ENCODE results near the gene KRT33B.

Gene KRT33B

DNA sequence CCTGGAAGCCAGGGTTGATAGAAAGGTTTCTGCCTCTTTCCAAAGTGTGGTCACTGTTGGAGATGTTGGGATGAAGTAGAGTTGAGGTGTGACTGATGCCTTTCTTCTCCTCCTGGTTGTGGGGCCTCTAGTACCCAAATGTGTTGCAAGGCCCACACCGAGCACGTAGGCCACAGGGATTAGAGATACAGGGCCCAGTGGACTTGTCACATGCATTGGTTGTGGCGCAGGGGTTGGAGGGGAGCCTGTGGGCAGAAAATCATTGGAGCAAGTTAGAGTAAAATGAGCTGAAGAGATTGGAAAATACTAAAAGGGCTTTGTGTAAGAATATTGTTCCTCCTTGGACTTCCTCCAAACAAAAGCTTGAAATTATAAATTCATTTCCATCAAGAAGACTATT, 23.6 kb downstream of the KRT33B start:
- DNase-seq = no peak

DNA sequence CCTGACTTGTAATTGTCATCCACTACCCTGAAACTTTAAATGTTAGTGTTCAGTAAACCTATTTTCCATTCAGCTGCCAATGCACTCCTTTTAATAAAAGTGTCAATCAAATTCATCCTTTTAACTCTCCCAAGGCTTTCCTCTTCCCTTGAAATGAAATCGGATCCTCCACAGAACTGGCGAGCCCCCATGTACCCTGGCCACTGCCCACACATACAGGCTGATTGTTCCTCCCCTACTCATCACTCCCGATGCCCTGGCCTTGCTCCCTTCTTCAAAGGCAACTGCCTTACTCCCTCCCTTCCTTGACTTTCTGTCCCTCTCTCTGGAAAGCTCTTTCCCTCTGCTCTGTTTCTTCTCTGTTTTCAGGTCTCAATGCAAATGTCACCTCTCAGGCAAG, 26.6 kb downstream of the KRT33B start:
- DNase-seq = no peak

DNA sequence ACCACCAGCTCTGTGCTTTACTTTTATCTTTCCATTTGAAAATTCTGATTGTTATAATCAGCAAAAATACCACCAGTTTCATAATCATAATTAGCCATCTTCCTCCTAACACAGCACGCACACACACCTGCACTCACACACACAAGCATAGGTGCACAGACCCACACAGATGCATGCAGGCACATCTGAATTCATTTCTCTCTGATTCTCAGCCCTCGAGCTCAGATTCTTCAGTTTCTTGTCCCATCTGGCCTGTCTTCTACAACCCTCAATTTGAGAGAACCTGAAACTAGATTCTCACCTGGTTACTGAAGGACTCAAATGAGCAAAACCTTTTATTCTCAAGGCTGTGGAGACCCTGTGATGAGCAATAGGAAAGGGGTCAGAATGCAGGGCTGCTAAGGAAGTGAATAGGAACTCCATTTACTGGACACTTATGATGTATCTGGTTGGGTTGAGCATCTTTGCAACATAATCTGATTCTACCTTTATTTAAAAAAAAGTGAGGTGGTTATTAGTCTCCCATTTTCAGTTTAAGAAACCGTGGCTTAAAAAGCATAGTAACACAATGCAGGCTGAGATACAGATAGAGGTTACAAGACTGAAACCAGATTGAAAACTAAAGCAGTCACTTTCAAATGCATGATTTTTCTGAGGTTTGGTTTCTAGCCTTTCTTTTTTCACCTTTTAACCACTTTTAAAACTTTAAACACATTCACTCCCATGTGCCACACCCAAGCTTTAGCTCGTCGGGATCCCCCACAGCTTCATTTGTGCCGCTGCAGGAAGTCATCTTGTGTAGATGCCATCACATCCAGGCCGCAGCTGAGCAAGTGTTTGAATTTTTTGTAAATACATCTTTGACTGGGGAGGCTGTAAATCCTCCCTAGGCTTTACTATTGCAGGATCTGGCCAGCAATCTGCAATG, 28.4 kb downstream of the KRT33B start:
- no peak for DNase-seq

DNA sequence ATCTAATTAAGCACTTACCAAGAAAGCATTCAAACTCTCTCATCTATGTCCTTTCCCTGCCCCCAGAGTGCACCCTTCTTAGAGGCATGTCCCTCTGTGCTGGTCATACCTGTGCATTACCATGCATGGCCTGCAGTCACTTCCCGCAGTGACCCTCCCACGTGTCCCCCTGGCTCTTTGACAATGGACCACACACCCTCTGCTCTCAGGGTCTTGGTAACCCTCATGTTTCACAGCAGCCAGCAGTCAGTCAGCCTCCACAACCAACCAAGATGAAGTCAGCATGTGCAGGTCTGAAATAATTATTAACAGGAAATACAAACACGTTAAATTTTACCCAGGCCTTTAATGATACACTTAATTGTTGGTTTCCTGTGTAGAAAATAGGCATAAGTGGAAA, 29.1 kb downstream of the KRT33B start:
- no peak for DNase-seq

DNA sequence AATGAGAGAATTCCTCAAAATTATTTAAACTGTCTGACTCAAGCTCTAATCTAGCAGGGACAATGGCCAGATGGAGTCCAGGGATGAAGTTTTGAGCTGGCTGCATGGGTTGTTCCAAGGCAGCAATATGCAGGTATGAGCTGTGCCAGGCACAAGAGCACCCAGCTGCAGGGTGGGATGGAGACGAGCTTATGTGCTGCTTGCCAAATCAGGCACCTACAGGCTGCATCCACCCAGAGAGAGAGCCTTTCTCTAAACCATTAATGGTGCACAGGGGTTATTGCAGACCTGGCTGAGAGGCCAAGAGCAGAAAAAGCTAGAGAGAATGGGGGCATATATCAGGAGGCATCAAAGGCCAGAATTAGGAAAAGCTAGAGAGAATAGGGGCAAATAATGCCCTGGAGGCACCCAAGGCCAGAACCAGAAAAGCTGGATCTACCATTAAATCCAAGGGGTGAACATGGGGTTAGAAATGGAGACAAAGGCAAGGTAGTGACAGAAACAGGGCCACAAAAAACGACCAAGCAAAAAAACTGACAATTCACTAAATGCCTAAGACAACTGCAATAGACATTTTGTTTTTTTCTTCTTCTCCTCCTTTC, 29.9 kb downstream of the KRT33B start:
- no peak for DNase-seq

DNA sequence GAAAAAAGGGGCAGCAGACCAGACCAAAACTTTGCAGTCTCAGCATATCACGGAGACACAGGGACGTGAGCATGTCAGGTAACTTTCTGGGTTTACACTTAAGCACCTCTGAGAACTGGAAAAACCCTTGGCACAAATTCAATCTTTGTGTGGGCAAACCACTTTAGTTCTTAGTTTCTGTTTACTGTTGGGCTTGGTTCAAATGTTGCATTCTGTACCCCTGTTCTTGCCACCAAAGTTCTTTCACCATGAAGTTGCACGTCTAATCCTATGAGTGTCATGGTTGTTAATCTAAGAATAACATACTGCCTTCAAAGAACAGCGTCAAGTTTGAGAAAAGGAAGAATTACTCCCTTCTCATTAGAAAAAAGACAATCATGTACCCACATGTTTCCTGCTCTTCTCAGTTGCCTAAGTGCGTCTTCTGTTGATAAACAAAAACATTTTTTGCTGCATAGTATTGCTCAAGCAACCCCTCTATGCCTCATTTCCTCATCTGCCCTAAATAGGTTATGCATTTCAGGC, 30.6 kb downstream of the KRT33B start:
- no peak for DNase-seq

DNA sequence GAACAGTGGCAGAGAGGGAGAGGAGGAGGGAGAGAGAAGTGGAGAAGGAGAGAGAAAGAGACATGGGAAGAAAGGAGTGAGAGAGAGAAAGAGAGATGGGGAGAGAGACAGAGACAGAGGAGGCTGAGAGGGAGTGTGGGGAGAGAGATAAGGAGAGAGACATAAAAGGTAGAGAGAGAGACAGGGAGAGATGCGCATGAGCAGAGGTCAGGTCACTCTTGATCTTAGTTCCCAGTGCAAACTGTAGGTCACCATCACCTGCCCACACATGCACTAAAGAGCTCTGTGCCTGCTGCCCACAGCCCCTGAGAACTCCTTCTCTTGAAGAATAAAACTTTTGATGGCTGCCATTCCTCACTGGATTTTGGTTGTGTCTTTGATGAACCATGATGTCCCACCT, 33.9 kb downstream of the KRT33B start:
- no peak for DNase-seq

DNA sequence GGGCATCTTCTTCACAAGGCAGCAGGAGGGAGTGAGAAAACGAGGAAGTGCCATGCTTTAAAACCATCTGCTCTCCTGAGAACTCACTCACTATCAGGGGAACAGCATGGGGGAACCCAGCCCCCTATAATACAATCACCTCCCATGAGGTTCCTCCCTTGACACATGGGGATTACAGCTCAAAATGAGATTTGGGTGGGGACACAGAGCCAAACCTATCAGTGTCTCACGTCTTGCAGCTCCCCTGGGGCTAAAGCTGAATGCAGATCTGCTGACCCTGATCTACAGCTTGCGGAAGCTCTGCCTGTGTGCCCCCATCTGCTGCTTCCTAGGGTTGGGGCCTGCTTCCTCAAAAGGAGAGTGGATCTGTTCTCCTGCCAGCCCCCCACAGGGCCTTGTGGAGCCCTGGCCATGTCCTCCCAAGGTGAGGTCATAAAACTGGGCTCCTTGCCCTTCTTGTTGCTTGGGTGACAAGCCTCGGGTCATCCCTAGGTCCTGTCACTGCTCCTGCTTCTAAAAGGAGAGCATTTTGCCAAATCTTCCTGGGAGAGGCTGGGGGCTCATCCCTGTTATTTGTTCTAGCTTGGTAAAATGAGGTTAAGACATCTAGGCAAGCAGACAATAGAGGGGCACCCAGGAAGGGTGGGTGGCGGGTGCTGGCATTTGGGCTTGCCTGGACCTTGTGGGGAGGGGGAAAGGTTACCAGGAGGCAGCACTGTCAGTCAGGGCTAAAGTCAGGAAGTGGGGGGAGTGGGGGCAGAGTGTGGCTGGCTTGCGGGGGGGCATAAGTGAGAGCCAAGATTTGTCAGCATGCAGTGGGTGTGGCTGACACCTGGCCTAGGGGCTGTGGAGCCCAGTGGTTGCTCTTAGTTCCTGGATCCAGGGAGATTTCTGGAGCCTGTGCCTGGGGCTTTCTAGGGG, 35.0 kb downstream of the KRT33B start:
- DNase-seq = no peak

DNA sequence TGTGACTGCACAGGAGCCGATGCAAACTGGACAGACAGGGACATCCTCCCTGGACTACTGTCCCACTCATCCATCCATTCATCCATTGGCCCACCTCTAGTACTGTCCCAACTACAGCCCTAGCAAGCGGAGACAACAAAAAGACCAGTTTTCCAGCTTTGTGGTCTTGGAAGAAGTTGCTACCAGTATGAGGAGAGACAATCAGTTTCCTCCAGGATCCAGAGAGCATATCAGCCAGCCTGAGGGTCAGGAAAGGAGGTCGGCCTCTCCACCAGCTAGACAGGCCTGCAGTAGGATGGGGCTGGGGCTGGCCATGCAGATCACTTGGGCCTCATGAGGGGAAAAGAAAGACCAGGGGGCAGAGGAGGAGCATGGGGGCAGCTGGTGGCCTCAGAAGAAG, 35.8 kb downstream of the KRT33B start:
- DNase-seq = no peak

DNA sequence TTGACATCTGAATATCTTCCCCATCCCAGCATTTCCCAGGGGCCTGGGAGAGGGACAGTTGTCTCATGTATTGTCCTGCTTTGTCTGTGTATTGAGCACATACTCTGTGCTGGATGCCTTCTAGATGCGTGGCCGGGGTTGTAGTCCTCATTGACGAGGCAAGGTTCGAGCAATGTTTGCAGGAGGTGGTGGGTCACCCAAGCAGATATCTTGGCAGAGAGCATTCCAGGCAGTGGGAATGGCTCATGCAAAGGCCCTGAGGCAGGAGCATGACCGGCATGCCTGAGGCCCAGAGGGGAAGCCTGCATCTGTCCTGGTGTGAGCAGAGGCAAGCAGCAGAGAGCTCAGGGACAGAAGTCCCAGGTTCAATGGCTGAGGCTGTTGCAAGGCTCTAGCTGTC, 36.5 kb downstream of the KRT33B start:
- DNase-seq = no peak

DNA sequence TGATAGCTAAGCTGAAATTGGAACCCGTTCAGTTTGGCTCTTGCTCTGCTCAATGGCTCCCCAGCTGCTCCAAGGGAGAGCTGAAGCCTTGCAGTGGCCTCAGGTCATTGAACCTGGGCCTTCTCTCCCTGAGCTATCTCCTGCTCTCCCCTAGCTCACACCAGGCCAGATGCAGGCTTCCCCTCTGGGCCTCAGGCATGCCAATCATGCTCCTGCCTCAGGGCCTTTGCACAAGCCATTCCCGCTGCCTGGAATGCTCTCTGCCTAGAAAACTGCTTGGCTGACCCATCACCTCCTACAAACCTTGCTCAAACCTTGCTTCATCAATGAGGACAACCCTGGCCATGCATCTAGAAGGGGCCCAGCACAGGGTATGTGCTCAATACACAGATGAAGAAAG, 37.4 kb downstream of the KRT33B start:
- DNase-seq = no peak

DNA sequence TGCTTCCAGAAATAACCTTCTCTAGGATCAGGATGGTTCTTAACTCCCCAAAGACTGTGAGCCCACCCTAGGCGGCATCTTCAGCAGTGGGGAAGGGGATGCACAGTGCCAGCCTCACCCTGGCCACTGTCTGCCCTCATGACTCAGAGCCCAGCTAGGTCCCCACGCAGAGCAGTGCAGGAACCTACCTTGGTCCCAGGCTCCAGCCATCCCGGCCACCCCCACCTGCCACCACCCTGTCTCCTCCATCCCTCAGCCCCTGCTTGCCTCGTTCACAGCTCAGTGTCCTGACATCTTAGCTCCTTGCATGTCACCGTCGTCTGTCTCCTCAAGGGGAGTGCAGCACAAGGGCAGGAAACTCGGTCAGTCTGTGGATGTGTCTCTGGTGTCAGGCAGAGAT, 38.0 kb downstream of the KRT33B start:
- DNase-seq = no peak

DNA sequence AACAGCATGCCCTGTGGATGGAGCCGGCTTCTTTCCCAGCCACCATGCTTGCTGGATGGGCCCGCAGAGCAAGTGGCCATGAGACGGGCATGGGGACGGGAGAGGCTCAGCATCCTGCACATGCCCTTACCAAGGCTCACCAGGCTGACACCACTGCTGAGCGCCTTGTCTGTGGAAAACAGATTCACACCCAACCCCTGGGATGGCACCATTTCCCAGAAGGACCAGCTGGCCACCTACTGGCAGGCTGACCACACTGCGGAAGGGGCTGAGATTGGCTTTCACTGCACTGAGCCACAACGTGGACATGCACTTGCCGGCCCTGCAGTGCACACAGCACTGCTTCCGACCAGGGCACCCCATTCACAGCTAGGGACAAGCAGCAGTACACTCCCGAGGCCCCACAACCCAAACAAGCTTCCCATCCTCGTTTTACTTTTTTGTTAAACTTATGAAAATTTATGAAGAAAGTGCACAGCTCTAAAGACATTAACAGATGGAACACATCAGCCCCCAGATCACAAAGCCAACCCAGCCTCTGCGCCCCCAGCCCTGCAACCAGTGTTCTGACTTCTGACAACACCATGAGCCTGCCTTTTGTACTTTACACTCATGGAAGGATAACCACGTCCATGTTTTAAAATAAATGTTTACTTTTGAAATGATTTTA, 40.2 kb downstream of the KRT33B start:
- peak; percentile 60 for DNase-seq

DNA sequence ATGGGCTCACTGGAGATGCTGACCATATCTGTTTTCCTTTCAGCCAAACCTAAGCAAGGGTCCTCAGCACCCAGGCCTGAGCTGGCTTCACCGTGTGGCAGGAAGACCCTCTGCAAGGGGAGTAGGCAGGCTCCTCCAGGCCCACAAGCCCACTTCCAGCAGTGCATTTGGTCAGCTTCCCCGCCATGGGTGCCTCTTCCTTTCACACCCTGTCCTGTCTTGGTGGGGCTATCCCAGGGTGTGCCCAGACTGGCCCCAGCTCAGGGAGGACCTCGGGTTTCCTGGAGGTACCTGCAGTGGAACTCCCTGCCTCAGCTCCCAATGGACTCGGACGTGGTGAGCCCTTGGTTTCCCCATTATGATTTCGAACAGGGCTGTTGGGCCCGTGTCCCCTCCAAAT, 41.4 kb downstream of the KRT33B start:
- no peak for DNase-seq

DNA sequence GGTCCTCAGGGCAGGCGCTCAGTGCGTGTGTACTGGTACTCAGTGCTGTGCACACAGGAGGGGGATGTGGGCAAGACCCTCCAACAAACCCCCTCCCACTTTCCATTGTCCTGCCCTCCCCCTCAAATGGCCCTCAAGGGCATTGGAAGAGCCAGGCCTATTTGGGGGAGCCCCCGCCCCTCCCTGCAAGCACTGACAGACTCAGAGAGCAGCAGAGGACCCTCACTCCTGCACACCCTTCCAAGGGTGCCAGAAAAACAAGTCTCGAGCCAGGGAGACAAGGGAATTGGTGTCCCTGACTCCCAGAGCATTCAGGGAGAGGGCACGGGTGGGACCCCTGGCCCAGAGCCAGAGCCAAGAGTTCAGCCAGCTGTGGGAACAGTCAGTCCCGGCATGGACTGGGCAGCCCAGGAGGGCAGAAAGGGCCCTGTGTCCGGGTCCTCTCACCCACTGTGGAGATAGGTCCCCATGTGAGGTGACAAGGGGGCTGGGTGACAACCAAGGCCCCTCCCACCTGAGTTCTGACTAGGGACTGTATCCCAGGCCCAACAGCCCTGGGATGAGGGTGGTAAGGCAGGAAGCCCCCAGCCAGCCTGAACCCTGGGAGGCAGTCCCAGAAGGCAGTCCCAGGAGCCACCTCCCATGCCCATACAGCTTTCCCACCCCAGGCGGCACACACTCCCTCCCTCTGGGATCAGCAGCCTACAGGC, 42.0 kb downstream of the KRT33B start:
- no peak for DNase-seq

DNA sequence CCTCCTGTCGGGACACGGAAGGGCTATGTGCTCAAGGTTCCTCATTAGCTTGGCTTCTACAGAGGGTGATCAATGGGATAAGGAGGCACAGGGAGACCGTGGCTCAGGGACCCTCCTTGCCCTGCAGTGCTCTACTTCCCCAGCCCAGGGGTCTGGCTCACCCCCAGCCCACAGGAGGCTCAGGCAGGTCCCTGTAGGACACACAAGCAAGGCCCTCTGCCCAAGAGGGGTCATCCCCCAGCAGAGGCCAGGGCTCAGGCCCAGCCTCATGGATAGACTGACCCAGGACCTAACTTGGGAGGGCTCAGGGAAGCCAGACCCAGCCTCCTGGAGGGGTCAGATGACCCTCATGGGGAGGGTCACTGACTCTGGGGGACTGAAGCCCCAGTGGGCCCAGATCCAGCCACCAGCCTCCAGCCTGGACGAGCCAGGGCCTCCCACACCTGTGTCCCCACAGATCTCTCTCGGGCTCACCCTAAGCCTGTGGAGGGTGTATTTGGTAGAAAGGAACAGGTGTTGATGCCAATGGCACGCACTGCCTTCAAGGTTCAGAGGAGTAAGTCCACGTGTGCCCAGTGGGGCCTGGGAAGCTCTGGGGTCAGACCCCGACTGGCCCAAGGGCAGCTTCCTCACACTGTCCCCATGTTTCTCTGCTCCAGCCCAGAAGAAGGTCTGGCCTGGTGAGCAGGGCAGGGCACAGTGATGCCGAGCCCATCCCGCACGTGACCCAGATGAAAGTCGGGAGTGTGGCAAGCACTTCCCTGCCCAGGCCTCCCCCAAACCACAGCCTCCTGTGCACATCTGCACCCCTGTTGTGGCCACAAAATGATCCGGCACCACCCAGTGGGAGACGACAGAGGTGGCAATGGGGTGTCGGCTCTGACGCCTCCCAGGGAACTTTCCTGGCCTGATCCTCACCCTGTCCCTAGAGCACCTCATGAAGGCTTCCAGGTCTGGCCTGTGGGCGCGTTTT, 43.2 kb downstream of the KRT33B start:
- DNase-seq = no peak

DNA sequence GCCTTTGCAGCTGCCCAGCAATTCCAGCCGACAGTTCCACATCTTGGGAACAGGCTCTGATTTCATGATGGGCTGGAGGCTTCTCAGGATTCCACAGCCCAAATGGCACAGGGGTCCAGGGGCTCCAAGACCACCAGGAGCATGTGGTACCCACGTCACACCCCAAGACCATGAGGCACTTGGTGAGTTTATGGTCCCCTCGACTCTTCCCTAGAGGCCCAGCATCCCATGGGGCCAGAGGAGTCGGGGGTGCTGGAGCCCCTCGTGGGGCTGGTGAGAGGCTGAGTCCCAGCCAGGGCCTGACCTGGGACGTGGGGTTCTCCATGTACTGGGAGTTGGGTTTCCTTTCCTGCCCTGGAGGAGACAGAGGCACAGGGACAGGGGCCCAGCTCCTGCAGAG, 44.0 kb downstream of the KRT33B start:
- no peak for DNase-seq

DNA sequence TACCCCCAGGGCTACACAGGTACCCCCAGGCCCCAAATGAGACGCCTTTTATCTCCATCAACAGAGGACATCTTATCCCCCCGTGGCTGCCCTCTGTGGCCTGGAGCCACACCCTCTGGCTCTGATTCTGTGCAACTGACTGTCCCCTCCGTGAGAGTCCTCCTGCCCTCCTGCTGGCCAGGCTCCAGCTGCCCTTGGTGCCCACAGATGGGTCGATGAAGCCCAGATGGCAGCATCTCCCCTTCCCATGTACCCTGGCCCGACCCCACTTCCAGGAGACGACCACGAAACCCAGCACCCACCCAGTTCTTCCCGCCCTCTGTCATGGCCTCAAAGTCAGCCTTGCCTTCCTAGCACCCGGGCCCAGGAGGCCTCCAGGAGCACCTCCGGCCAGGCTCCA, 44.5 kb downstream of the KRT33B start:
- DNase-seq = no peak

DNA sequence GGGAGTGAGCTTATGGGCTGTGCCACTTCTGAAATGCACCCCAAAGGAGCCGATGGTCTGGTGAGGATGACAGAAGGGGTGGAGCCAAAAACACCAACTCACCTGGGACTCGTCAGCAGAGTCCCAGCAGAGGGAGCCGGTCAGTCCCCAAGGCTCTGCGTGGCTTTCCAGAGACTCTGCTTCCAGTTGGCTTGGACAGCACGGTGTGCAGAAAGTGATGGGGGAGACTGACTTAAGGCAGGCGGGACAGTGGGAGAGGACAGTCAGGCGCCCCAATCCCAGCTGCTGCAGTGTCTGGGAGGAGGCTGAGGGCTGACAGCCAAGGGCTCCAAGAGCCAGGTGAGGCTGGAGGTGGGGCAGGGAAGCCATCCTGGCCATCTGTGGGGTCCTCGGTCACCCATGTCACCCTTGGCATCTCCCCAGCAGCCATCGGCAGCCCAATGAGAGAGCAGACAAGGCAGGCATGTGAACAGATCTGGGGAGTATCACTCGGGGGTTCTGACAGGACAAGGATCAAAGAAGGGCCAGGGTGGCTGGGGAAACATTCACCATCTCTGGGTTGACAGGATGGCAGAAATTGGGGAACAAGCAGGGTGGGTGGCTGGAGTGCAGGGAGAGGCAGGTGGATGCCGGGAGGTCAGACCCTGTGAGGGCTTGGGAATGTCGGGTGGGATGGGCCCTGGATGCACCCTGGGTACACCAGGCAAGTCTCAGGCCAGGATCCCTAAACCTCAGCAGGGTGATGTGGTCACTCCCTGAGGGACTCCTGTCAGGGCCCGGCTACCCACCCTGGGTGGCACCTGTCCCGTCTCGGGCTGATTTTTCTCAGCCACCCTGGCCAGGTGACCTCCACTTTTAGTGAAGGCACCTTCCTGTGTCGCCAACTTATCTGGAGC, 45.2 kb downstream of the KRT33B start:
- DNase-seq = no peak

All from retina (tissue), 1 donor.